Activated CD4-positive, CD25-positive, alpha-beta regulatory T cell treated with anti-CD3 and anti-CD28 coated beads, Interleukin-2, amount 50 U/mL, for 24 hours (primary cell): Measurements from ENCODE around the gene ST3GAL3.

Experiments
- ATAC-seq, 2 donors: fragments of 150-1000 bp; cut with Tn5 transposase; one replicate each; pipeline ENCODE4 v1.10.0; 2021; ENCODE audit warnings: mild to moderate bottlenecking in 1 of 2, moderate library complexity in 1 of 2

The ST3GAL3 gene, protein sequence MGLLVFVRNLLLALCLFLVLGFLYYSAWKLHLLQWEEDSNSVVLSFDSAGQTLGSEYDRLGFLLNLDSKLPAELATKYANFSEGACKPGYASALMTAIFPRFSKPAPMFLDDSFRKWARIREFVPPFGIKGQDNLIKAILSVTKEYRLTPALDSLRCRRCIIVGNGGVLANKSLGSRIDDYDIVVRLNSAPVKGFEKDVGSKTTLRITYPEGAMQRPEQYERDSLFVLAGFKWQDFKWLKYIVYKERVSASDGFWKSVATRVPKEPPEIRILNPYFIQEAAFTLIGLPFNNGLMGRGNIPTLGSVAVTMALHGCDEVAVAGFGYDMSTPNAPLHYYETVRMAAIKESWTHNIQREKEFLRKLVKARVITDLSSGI

DNA sequence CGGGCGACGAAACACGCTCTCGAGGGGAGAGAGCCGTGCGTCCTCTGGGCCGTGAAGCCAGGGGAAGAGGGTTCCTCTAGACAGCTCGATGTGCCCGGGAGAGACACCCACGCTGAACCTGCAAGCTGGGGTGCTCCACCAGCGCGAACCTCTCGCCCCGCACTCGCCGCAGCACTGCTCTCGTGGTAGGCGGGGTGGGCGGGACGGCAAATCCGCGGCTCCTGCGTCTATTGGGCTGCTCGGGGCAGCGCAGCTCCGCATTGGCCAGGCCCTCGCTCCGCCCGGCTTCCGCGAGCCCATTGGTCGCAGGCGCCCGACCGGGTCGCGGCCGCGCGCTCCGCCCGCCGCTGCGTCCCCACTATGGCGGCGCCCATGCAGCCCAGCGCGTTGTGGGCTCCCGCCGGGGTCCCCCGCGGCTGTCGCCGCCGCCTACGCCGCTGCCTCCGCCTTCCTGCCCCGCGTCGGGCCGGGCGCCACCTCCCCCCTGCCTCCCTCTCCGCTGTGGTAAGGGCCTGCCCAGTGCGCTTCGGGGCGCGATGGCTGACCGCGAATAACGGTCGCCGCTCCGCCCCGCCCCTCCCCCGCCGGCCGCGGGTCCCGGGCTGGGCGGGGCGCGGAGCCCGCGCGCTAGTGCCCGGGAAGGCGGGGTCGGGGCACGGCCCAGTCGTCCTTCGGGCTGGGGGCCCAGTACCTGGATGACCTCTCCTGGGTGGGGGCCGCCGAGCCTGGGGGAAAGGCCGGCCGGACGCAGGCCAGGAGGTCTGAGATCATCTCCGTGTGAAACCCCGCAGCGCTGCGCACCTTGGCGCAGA lies at the start of gene ST3GAL3:
Gene ST3GAL3 (plus strand): TSS at position 347 of the 812 bp plus-strand sequence. CDS start 28,727 bp downstream, outside the sequence.
- ATAC-seq = peak; percentile 97 to 98

DNA sequence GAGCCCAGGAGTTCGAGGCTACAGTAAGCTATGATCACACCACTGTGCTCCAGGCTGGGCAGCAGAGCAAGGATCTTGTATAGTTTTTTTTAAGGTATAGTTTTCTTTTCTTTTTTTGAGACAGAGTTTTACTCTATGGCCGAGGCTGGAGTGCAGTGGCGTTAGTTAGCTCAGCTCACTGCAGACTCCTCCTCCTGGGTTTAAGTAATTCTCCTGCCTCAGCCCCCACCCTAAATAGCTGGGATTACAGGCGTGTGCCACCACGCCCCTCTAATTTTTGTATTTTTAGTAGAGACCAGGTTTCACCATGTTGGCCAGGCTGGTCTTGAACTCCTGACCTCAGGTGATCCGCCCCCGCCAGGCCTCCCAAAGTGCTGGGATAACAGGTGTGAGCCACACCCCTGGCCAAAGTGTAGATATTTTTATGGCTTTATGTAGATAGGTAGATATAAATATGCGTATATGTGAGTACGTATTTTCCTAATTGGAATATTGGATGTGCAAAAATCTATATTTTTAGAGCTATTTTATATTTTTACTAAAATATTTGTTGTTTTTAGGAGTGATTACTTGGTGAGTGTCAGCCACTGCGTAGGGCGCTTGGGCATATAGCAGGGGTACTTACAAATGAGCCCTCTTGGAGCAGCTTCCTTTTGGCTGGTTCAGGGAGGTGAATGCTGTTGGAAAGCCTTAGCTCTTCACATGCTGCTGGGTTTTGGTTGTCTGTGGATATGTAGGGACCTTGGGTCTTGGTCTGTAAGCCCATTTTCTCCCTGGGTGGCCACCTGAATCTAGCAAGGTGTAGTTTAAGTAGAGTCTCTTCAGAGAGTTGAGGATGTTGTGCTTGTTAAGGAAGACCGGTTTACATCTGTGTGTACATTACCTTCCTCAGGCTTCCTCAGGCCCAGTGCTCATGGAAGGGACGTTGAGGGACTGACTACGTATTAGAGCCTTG lies 47.8 kb upstream of the ST3GAL3 start:
- no peak for ATAC-seq

DNA sequence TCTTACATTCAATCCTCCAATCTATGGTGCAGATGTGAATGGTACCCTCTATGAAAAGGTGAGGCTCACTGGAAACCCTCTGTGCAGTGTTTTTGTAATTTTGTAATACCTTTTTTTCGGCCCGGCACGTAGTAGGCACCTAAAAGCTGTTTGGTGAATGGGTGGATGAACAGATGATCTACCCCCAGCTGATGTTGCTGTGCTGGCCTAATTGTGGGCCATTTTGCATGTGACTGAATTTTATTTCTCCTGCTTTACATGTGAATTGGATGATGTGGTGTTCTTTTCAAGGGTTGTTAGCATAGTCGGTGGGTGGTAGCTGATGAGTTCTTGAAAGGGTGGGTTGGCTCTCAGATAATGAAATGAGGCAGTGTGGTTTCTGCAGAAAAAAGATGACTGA lies 47.0 kb upstream of the ST3GAL3 start:
- no peak for ATAC-seq

DNA sequence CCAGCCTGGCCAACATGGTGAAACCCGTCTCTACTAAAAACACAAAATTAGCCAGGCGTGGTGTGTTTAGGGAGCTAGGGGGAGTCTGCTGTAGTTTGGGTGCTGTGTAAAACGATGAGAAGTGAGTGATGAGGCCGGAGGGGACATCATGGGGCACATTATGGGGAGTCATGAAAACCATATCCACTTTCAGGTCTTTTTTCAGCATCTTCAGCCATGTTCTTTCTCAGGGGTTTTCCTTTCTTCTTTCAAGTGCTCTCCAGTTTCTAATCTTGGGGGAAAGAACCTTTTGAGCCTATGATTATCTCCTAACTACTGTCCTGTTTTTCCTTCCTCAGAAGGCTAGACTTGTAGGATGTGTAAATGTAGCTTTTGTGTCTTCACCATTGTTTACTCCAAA lies 43.0 kb upstream of the ST3GAL3 start:
- peak in 1 of 2 donors; percentile 10 for ATAC-seq

DNA sequence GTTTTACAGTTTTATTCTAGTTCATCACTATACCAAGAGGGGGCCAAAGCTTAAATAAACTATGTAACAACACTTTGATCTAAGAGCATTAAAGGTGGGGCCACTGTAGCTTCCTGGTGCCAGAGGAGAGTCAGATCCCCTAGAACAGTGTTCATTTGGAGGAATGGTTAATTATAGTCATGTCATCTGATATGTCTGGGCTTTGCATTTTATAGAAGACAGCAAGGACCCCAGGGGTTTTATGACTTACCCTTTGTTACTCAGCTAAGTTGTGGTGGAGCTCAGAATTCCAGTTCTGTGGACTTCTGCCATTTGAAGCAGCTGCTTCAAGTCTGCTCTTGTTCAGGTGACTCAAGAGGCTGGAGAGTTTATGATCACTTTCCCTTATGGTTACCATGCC lies 40.7 kb upstream of the ST3GAL3 start:
- no peak for ATAC-seq

DNA sequence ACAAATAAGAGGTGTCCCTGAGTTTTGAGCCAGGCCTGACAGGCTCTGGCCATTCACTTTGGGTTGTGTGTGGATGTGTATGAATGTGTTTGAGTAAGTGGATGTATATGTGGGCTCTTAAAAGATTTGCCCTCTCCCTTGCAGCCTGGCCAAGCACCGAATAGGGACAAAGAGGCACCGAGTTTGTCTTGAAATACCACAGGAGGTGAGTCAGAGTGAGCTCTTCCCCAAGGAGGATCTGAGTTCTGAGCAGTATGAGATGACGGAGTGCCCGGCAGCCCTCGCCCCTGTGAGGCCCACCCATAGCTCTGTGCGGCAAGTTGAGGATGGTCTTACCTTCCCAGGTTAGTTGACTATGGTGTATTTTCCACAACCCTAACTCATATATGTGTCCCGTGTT lies 38.4 kb upstream of the ST3GAL3 start:
- no peak for ATAC-seq

DNA sequence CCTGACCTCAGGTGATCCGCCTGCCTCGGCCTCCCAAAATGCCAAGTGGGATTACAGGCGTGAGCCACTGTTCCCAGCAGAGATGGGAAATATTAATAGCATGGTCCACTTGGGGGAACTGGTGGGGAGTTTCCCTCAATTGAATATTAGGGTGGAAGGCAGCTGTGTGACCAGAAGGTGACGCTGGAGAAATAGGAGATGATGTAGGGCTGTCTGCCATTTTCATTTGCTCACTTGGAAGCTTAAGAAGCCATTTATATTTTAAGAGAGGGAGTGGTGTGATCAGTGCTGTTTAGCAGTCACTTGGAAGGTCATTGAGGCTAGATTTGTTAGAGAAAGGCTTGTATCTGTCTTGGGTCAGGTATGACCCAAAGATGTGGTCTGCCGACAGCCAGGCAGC lies 37.5 kb upstream of the ST3GAL3 start:
- no peak for ATAC-seq

DNA sequence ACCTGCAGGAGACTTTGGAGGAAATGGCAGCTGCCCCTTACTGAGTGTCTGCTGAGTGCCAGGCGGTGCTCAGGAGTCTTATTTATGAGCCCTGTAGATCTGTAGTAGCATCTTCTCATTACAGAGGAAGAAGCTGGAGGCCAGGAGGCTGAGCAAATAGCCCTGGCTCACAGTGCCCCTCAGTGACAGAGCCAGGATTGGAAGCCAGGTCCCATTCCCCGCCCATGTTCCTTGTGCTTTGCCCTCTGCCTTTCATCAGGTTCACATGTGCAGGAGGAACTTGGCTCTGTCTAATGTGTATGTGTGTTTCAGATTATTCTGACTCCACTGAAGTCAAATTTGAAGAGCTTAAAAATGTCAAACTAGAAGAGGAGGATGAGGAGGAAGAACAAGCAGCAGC lies 36.1 kb upstream of the ST3GAL3 start:
- no peak for ATAC-seq

DNA sequence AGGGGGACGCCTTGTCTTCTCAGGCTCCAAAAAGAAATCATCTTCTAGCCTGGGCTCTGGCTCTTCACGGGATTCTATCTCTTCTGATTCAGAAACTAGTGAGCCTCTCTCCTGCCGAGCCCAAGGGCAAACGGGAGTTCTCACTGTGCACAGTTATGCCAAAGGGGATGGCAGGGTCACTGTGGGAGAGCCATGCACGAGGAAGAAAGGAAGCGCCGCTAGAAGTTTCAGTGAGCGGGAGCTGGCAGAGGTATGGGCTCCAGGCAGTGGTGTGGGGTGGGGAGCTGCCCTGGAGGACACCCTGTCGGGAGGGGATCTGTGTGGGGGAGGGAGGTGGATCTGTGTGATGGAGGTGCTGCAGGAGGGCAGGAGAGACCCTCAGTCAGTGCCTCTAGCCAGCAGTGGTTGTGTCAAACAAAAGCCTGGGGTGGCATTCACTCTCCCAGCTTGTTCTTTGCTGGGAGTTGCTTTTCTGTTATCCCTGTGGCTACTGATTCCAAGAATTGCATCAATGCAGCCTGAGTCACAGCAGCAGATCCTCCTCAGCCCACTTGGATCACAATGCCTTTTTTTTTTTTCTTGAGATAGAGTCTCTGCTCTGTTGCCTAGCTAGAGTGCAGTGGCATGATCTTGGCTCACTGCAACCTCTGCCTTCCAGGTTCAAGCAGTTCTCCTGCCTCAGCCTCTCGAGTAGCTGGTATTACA lies 35.6 kb upstream of the ST3GAL3 start:
- ATAC-seq = no peak

DNA sequence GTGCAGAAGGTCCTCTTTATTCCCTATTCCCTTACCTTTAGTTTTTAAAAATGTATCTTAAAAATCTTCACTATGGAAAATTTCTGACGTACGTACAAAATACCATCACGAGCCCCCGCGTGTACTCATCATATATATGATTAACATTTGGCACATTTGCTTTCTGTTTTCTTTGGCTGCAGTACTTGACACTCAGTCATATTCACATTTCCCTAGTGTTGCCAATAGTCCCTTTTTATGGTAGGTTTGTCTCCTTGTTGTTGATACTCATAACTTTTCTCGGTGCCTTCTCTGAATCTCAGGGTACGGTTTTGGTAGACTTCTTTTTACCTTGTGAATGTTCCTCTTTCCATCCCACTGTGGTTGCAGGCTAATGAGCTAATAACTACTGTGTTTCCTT lies 34.1 kb upstream of the ST3GAL3 start:
- no peak for ATAC-seq

DNA sequence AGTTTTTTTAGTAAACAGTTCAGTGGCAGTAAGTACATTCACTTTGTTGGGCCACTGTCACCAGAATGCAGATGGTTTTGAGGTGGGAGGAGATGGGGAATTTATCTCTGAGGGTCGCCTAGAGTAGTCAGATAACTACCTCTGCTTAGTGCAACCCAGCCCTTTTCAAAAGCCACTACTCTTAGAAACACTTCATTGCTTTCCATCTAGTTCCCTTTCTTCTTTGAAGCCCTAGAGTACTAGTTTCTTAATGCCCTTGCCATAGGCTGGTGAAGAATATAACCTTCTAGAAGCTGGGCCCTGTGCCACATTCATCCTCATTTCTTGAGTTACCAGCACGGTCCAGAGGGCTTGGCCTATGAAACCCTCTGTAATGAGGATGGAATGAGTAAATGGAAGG lies 28.4 kb upstream of the ST3GAL3 start:
- no peak for ATAC-seq

DNA sequence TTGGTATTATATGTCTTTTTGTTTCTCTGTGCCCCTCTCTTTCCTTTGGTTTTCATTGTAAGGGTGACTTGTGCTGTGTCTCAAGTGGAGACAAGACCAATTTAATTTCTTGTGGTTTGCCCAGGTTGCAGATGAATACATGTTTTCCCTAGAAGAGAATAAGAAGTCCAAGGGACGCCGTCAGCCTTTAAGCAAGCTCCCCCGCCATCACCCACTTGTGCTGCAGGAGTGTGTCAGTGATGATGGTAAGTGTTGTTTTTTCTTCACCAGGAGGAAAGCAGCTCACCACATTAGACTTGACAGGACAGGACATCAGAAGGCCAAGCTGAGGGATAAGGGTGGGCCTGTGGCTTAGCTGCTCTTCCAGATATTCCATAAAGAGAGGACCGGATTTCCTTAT lies 23.8 kb upstream of the ST3GAL3 start:
- ATAC-seq = no peak

DNA sequence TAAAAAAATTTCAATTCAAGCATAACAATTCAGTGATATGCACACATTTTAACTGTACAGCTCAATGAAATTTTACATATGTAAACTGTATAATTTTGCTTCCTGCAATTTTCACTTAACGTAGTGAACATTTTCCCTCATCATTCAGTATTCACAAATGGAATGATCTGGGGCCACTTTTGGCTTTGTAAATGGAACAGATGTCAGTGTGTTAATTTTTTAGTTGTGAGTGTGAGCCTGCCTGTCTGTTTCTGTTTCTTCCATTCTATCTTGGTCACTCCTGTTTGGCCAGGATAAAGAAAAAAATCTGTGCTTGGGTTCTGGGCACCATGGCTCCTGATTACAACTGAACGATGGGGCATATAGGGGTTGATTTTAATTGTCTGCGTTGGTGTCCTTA lies 20.5 kb upstream of the ST3GAL3 start:
- ATAC-seq = no peak

DNA sequence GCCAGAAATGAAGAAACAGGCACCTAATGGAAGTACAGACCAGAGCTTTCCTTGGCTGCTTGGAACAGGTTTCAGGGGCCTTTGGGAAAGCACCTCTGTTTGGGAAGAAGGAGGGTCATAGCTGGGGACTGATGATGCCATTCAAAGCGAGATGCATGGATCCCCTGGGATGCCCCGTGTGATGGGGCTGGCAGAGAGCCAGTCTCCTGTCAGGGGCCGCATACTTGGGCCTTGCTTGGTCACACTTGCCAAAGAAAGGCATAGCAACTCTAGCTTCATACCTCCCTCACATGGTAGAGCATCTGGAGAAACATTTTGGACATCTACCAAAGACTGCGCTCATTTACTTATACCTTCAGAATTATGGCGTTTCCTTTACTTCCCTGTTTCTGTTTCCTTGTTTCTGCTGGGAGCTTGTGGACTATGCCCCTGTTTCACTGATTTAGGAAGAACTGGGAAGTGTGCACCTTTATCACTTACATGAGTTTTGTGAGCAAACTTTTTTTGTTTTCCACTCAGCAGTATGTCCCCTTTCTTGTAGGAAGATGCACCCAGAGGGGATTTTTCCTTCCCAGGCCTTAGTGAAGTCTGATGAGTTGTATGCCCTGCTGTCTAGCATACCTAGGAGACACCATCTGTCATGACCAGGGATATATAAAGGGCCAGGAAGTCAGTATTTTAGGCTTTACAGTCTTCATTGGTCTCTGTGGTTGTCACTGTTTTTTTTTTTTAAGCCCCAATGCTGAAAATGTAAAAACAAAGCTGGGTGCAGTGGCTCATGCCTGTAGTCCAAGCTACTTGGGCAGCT lies 19.8 kb upstream of the ST3GAL3 start:
- no peak for ATAC-seq

DNA sequence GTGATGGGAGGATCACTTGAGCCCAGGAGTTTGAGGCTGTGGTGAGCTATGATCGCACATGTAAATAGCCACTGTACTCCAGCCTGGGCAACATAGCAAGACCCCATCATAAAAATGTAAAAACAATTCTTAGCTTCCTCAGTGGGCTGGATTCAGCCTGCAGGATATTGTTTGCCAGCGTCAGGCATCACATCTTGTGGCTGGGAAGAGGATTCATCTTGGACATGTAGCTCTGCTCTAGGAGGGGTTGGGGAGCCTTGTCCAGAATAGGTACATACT lies 19.3 kb upstream of the ST3GAL3 start:
- ATAC-seq = no peak

DNA sequence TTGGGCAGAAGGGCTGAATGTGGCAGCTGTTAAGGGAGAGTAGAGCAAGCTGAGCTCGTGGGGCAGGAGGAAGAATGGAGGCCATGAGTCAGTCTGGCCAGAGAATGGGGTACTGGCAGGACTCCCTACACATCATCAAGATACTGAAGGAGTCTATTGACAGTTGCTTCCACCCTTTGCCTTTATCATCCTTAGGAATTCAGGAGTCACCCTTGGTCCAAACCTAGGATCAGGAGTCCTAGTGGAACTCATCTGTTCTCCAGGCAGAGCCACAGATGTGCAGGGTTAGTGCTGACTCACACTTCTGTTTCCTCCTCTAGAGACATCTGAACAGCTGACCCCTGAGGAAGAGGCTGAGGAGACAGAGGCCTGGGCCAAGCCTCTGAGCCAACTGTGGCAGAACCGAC lies 18.7 kb upstream of the ST3GAL3 start:
- no peak for ATAC-seq

DNA sequence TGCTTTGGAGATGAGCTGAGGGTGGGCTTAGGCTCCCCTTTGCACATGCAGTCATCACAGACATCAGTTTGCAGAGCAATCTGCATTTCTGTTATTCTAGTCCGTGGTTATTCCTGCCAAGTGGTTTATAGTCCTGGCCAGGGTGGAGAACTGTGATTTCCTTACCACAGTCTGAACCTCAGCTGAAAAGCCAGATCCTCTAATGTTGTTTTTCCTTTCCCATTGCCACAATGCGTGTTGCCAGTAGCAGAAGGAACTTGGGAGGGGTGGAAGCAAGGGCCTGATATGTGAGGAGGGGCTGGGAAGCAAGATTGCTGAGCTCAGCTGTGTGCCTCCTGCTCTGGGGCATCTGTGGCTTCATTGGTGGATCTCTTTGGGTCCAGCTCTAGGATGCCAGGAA lies 18.0 kb upstream of the ST3GAL3 start:
- no peak for ATAC-seq

DNA sequence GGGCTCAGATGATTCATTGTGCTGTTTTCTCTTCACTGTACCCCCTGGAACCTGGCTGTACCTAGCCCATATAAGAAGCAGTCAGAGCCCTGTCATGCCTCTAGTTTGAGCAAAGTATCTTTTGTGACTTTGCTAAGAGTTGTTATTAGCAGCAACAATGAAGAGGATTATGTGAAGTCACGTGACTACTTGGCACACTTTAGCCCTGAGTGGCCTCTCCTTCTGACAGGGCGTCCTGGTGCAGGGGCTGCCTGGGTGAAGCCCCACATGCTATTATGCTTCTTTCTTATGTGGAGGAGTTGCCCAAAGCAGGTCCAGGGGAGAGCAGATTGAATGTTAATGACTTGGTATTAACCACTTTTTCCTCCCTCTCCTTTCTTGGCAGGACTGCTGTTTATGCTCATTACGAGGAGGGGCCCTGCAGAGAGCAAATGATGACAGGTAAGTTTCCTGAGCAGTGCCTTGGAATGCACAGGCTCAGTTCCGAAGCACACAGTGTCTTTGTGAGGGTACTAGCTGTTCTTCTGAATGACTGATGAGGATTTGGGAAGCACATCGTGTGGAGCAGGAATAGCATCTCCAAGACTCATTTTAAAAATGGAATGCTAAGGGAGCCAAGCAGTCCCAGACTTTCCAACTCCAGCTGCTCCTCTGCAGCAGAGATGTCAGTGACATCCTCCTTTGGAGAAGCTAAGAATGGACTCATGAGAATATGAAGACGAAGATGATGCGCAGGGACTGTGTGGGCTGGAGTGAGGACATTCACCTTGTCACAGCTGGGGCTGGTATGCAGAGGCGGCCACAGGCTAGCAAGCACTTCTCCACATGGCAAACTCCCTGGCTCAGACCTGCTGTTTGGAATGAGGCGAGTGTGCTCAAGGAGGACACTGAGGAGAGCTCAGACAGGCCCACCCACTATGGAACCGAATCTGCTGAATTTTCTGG lies 15.2 kb upstream of the ST3GAL3 start:
- no peak for ATAC-seq

DNA sequence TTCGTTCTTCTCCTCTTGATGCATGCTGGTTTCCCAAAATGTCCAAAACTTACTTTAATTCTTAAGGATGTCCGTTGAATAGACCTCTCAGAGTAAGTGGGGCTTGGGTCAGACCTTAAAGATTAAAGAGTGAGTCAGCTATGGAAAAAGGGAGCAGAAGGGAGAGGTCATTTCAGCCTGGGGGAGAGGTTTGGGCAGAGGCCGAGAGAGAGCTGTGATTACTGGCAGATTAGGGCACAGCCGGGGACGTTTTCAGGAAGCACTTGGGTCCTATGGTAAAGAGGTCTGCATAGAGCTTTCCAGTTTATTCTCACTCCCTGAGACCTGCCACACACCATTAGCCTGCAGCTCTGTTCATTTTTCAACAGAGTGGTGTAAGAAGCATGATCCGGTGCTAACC lies 14.0 kb upstream of the ST3GAL3 start:
- ATAC-seq = no peak

DNA sequence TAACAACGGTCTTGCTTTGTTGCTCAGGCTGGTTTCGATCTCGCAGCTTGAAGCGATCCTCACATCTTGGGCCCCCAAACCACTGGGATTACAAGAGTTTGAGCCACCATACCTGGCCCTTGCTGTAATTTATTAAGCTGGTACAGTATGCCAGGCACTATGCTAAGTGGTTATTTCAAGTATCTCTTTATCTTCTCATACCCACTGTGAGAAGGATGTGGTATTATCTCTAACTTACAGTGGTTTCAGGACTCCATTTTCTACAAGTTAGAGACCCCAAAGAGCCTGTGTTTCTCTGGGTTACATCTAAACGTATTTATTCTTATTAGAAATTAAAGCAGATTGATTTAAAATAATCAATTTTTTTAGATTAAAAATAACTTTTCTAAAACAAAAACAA lies 8.1 kb upstream of the ST3GAL3 start:
- ATAC-seq = no peak

DNA sequence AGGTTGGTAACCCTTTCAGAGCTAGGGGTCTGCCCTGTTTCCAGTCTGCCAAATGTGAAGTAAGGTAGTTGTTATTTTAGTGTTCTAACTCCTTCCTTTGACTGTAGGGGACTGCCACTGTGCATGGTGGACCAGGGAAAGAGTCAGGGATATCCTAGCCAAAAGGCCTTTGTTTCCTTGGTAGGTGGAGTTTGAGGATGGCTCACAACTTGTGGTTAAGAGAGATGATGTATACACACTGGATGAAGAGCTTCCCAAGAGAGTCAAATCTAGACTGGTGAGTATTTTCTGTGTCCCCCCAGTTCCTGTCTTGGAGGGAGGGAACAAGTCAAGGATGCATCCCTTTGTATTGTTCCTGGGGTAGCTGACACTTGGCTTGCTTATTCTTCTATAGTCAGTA lies 3.5 kb upstream of the ST3GAL3 start:
- ATAC-seq = no peak
